Femur (tissue), 1 donor: ENCODE measurements around the gene ACADS.

Source experiments
- DNase-seq: peaks from one replicate; pipeline ENCODE4 v3.0.0-alpha.2; 2017

The ACADS gene, protein sequence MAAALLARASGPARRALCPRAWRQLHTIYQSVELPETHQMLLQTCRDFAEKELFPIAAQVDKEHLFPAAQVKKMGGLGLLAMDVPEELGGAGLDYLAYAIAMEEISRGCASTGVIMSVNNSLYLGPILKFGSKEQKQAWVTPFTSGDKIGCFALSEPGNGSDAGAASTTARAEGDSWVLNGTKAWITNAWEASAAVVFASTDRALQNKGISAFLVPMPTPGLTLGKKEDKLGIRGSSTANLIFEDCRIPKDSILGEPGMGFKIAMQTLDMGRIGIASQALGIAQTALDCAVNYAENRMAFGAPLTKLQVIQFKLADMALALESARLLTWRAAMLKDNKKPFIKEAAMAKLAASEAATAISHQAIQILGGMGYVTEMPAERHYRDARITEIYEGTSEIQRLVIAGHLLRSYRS

GRCh38 chr12:120725659-120726509 is at the start of gene ACADS:
Gene ACADS (plus strand): TSS chr12:120725826. CDS start chr12:120725886, 60 bp downstream.
- DNase-seq, result peak; percentile 91

GRCh38 chr12:120677765-120678473 is 47.7 kb upstream of the ACADS start:
- DNase-seq, result no peak

- DNase-seq, result no peak
Measured at GRCh38 chr12:120678572-120678971, 47.1 kb upstream of the ACADS start.

GRCh38 chr12:120680165-120680738 is 45.4 kb upstream of the ACADS start:
- no peak for DNase-seq

GRCh38 chr12:120684523-120684932 is 41.1 kb upstream of the ACADS start:
- no peak for DNase-seq

DNA sequence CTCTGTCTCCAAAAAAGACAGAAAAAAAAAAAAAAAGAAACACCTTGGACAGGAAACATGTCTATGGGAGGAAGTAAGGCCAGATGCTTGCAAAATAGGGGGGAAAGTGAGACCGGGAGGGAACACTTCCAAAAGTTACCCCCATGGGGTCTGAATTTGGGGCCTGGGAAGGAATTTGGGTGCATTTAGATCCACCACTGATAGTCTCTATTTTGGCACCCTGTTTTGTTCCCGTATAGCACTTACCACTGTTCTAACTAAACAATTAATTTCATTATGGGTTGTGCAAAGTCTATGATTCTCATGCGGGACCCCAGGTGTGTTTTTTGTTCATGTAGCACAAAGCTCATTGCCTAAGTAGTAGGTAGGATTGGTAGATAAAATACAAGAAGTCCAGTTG is 40.1 kb upstream of the ACADS start:
- DNase-seq, result no peak

DNA sequence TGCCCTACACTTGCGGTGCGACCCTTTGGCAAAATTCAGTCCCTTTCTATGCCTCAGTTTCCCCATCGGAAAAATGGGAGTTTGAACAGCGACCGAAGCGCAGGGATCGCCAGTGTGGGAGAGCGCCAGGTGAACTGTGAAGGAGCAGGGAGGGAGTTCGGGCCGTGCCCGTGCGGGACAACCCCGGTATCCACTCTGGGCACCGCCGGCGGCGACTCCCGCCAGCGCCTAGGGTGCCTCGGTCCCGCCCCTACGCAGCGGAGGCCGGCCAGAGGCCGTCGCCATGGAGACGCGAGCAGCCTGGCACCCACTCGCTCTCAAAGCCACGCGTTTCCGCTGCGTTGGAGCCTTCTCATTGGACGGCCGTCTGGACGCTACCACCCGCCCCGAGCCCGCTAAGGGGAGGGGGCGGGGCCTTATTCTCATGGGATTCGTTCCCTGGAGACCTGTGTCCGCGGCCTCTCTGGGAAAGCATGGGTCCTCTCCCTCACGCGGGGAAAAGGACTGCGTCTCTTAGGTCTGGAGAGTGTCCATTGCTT is 39.4 kb upstream of the ACADS start:
- peak; percentile 96 for DNase-seq

DNA sequence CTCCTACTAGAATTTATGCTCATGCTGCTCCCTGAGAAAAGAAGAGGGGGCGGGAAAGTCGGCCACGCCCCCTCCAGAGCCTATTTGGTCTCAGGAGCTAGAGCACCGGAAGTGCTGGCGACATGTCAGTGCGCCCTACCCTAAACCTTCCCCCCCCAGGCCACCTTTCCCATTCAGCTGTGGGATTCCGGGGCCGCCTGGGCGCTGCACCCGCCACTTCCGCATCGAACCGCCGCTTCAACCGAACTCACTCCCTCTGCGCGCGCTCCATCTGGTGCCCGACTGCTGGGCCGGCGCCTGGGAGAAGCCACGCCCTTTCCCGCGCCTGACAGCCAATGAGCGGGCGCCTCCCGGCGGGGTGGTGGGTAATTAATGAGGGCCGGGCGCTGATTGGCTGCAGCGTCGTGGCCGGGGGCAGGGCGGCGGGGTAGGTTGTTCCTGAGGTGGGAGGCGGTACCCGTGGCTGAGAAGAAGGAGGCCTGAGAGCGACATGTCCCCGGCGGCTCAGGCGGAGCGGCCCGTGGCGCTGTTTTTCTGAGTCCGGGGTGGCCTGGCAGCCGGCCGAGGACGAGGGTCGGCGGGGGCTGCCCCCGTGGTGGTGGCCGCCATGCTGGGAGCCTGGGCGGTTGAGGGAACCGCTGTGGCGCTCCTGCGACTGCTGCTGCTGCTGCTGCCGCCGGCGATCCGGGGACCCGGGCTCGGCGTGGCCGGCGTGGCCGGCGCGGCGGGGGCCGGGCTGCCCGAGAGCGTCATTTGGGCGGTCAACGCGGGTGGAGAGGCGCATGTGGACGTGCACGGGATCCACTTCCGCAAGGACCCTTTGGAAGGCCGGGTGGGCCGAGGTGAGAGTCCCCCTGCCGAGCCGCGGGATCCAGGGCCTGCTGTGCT is 38.7 kb upstream of the ACADS start, which contains the start of gene MLEC:
Gene MLEC (plus strand): TSS at position 460 of the 888 bp plus-strand sequence. CDS start 148 bp downstream, at position 608.
- peak; percentile 99 for DNase-seq

- no peak for DNase-seq
Measured at GRCh38 chr12:120687578-120688289, 37.9 kb upstream of the ACADS start.

DNA sequence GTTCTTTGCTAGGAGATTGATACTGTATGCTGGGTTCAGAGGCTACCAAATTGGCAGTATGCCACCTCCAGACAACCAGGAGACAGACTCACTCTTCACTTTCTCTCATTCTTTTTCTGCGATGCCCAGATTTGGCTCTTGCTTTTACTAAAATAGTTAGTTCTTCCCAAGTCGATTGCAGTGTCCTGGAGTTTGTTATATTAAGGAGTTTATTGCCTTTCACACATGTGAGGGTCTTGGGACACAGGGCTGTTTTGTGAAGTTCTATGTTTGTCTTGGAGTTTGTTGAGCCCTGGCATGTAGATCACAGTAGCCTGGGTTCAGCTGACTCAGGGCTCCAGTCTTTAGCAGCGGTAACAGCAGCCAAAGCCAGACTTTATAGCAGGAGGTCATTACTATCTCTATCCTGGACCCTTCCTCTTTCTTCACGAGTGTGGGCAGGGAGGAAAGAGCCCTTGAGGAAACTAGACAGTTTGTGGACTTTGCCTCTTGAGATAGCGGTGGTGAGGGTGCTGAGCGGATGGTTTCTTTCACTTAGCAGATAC is 37.0 kb upstream of the ACADS start:
- no peak for DNase-seq

DNA sequence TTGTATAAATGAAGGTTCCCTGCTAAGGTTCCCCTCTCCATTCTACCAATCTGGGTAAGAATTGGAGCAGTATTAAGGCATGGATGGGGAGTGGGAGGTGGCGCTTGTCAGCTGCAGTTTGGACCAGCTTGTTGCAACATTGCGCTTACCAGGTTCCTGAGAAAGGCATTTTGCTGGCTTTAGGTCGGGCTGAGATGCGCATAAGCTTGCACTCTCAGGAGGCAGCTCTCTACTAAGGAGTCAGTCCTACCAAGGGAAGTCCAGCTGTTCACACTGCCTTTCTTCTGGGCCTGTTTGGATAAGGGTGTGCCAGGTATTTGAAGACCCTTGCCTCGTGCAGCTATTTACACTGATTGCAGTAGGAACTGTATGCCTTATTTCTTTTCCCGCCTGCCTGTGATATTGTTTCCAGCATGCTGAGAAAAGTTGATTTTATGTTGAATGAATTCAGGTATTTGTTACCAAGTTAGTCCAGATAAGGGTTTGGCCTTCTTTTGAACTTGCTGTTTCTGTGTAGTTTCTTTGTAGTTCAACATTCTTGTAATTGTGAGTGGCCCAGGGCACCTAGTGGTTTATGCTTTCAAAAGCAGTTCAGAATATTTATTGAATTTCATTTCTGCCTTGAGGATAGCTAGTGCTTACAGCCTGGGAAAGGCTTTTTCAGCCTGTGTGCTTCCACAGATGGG is 36.1 kb upstream of the ACADS start:
- no peak for DNase-seq

DNA sequence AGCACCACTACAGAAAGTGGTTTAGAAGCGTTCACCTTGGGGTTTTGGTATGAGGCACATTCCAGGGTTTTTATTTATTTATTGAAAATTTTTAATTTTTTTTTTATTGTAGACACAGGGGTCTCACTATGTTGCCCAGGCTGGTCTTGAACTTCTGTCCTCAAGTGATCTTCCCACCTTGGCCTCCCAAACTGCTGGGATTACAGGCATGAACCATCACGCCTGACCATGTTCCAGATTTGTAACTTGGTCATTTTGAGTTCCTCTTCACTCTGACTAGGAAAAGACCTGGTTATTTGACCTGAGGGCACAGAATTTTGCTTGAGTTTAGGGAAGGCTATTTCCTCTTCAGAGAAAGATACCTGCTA is 35.6 kb upstream of the ACADS start:
- DNase-seq, result no peak

GRCh38 chr12:120690978-120691377 is 34.6 kb upstream of the ACADS start:
- DNase-seq, result no peak

DNA sequence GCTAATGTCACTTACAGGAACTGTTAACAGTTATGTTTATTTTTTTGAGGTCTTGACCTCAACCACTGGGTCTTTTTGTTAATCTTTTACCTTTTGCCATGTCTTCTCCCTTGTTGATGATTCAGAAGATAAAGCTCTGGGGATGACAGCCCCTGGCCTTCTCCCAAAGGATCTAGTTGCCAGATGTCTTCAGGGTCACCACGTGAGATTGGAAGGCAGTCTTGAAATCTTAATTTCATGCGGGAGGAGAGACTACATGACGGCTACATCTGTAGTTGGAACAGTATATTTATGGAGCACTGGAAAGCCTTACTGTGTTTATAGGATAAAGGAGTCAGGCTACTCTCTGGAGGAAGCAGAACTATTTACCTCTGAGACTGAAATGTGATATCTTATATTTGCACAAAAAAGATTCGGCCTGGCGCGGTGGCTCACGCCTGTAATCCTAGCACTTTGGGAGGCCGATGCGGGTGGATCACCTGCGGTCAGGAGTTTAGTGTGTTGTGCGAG is 33.0 kb upstream of the ACADS start:
- DNase-seq, result no peak

GRCh38 chr12:120693848-120694247 is 31.8 kb upstream of the ACADS start:
- no peak for DNase-seq

DNA sequence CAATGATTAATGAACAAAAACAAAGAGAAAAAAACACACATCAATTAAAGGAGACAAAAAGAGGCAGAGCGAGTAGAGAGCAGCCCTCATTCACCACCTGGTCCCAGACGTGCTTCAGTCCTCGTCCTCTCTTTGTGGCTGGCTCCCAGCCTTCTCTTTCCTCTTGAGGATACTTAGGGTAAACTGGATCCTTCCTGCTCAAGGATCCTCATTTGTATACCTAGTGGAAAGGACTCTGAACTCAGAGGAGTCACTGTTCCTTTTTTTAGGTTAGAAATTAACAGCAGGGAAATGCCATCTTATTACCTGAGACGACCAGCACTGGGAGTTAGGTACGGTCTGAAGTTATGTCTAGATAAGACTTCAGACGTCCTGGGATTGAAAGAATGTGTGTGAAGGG is 29.0 kb upstream of the ACADS start:
- DNase-seq, result no peak

DNA sequence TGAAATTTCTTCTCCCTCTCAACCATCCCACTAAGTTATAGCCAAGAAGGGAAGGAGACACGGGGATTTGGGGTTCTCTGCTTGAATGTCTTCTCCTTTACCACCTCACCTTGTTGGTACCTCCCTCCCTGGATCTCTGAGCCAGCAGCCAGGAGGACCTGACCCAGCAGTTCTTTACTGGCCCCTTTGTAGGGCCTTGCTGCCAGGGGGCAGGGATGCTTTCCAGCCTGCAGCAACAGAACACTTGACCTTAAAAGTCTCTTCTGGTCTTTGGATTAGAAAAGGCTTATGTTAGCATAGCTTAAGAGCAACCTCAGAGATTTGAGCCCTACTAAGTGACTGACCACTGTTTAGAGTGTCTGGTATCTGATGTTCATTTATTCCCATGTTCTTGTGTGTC is 28.3 kb upstream of the ACADS start:
- no peak for DNase-seq

DNA sequence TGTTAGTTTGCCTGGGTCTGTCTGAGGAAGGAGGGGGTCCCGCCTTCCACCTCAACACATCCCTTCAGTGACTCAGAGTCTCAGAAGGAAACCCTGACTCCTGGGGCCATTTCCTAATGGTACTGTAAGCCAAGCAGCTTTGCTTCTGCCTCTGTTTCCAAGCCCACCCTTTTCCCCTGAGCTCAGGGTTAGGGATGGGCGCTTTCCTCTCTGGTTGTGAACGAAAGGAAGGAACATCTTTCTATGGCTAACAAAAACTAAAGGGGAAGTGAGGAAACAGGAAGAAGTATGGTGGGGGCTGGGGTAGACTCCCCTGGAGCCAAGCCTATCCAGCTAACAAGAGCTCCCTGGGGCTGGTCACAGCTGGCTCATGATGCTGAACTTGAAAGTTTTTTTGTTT is 27.0 kb upstream of the ACADS start:
- DNase-seq, result no peak

DNA sequence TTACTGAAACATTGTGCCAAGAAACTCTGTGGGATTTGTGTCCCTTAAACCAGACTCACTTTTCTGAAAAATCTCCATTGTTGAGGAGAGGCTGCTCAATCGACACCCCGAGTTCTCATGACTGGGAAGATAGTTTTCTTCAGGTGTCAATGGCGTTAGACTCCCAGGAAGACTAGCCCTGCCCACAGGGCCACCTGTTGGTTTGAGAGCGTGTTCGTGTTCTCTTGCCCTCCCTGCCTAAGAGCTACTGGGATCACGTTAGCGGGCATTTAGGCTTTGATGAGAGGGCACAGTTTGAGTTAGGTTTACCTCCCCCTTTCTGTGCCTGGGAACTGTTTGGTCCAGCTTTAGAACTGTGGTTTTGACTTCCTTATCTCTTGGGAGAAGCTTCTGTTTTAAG is 26.1 kb upstream of the ACADS start:
- no peak for DNase-seq

DNA sequence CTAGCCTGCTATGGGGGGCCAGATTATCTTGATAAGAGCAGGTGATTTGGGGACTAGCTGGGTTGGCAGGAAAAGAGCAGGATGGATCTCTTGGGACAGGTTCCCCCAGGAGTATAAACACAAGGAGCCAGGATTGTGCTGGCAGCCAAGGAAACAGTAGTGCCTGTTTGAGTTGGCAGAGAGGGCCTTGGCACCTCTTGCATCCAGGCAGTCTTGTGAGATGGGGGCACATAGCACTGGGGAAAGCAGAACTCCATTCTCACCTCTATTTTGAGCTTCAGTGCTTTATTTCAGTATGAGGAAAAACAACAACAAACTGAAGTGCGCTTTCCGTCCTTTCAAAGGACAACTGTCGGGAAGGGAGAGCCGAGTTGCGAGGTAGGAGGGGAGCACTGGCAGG is 24.7 kb upstream of the ACADS start:
- DNase-seq, result no peak
